Erythroblast (primary cell): Measurements from ENCODE around the gene ADARB1.

ENCODE experiments used
- GATA1 ChIP-seq: IDR thresholded peaks from 2 replicates; pipeline ENCODE4 v1.6.1; 2011; ENCODE audit warnings: low read depth, mild to moderate bottlenecking, control low read depth, low read length, moderate library complexity
- POLR2A ChIP-seq: IDR thresholded peaks from 2 replicates; pipeline ENCODE4 v1.6.1; 2011; ENCODE audit warnings: mild to moderate bottlenecking, low read length

DNA sequence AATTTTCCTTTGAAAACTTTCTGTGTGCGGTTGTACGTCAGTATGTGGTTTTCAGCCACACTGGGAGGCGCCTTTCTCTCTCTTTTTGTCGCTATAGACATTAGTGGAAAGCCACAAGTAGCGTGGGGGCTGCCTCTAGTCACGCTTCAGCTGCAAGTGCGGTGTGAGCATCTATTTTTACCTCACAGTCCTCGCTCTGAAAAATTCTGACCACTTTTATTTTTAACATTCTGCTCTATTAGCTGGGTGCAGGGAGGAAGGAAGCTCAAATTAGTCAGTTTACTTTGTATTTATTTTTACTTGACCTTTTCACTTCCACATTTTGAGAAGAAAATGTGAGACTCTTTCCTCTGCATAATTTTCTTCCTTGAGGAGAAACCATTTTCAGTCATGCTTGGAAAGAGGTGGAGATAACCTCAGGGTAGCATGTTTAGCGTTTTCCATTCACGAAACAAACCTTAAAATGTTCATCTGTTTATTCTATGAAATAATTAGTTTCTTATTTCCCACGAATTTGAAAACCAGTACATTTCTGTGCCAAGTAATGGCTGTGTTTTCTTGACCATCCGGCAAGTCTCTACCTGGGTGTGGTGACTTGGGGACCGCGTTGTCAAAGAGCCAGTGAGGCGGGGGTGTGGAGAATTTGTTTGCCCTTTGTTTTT, 35.6 kb downstream of the ADARB1 start:
- TF ChIP-seq POLR2A, result no peak
- no peak for TF ChIP-seq GATA1
